Embryonic facial prominence (tissue), 1 donor: ENCODE data around the gene ASH1L.
"Not testable (repeated sequence)": the region's sequence is repeated elsewhere in the genome, so short reads cannot be mapped to it uniquely, and the experiment has no call there.

Source experiments
- DNase-seq: peaks from one replicate; pipeline ENCODE4 v3.0.0-alpha.2; 2016; ENCODE audit errors: extremely low spot score

The ASH1L gene

DNA sequence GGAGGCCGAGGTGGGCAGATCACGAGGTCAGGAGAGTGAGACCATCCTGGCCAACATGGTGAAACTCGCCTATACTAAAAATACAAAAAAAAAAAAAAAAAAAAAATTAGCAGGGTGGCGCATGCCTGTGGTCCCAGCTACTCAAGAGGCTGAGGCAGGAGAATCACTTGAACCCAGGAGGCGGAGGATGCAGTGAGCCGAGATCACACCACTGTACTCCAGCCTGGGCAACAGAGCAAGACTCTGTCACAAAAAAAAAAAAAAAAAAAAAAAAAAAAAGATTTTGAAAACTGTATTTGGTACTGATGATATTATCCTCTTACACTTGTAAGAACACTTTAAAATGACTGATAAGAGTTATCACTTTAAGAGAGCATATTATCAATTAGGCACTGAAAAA lies 74.2 kb downstream of the ASH1L start:
- not testable (repeated sequence) for DNase-seq

DNA sequence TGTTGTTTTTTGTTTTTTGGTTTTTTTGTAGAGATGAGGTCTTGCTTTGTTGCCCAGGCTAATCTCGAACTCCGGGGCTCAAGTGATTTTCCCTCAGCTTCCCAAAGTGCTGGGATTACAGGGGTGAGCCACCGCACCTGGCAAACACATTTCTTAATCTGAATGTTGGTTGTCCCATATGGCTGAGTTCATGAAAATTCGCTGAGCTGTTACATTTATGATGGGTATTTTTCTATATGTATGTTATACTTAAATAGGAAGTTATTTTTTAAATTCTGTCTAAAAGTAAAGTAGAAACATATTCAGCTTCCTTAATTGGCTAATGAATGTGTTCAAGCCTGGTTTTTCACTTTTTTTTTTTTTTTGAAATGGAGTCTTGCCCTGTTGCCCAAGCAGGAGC lies 75.1 kb downstream of the ASH1L start:
- no peak for DNase-seq

DNA sequence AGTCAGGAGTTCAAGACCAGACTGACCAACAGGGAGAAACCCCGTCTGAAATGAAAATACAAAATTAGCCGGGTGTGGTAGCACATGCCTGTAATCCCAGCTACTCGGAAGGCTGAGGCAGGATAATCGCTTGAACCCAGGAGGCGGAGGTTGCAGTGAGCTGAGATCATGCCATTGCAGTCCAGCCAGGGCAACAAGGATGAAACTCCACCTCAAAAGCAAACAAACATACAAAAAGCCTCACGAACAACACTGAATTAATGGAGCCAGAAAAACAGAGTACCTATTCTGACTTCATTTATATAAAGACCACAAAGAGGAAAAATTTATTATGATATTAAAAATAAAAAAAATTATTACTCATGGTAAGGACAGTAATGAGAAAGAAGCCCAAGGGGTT lies 75.7 kb downstream of the ASH1L start:
- not testable (repeated sequence) for DNase-seq

DNA sequence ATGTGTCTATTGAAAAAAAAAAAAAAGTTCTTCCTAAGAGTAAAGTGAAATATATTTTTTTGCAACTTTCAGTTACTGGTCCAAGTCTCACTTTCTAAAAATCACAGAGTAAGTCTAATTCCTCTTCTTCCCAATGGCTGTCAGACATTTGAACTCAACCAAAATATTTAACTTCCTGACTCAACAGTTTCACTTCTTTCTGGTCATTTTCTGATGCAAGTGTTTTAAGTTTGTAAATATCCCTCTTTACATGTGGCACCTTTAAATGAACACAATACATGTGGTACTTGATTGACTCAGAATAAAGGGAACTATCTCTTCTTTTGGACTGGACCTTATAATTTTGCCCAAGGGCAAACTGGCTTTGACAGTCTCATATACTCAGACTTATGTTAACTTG lies 76.7 kb downstream of the ASH1L start:
- no peak for DNase-seq

DNA sequence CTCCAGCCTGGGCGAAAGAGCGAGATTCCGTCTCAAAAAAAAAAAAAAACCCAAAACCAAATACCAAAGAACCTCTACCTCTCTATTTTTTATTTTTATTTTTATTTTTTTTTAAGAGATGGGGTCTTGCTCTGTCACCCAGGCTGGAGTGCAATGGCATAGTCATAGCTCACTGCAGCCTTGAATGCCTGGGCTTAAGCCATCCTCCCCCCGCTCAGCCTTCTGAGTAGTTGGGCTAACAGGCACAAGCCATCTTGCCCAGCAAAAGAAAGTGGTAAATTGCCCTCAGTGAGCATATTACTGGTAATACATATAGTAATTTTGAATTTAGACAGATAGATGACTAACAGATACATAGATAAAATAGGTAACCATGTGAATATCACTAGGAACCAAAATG lies 77.4 kb downstream of the ASH1L start:
- DNase-seq: no peak

DNA sequence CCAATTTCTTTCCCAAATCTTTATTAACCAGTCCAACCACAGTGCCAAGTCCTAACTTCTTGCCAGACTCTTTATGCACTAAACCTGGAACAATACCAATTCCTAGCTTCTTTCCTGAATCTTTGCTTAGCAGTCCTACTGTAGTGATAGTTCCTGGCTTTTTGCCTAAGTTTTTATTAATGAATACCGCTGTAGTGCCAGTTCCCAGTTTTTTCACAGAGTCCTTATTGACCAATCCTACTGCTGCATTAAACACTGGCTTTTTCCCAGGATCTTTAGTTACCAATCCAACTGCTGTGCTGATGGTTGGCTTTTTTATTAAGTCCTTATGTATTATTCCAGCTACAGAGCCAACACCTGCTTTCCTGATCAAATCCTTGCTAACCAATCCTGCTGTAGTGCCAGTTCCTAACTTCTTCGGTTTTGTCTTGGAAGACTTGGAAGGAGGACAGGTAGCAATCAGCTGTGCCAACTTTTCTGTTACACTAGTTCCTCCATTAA lies 80.8 kb downstream of the ASH1L start:
- no peak for DNase-seq

DNA sequence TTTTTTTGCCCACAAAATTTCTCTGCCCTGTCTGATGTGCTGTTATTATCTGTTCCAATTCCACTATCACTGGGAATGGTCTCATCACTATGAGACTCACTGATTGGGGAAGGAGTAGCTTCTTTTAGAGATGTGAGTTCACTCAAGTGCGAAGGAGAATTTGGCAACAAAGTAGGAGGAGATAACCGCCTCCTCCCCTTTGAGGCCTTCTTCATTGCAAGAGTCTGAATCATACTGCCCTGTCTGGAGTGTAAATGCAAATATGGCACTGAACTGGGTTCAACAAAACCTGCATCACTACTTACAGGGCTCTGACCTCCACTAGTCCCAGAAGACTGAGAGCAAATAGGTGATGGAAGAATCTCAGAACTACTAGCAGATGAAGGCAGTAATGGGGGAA lies 83.4 kb downstream of the ASH1L start:
- DNase-seq: no peak

DNA sequence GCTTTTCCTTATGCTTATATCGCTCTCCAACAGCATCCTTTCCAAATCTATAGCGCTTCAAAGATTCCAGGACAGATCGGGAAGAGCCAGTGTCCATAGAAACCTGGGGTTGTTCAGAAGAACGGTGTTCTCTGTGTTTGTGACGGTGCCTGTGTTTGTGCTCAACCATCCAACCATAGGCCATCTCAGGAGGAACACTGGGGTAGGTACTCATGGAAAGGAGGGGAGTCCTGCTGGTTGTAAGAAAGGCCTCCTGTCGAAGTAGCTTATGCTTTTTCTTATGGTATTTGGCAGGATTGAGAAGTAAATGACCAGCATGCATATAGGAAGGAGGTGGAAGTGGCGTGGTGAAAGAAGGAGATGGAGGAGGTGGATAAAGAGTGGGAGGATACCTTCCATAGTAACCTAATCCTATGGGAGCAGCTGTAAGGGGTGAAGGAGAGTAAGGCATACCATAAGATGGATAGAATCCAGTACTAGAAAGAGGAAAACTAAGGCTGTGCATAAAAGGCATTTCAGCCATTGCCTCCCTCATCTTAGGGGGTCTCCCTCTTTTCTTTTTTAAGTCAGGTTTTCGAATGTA lies 84.2 kb downstream of the ASH1L start:
- DNase-seq: no peak

DNA sequence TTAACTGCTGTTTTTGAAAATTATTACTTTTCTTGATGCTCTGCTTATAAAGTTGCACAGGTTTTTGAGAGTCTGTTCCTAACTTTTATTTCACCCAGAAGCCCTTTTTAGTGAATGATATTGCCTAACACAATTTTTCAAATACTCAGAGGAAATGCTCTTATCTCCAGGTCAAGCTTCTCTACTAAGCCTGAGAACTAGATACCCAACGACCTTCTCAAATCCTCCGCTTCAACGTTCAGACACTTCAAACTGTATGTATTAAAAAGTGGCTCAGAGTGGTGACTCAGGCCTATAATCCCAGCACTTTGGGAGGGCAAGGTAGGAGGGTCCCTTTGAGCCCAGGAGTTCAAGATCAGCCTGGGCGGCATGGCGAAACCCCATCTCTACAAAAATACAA lies 88.5 kb downstream of the ASH1L start:
- DNase-seq: no peak

DNA sequence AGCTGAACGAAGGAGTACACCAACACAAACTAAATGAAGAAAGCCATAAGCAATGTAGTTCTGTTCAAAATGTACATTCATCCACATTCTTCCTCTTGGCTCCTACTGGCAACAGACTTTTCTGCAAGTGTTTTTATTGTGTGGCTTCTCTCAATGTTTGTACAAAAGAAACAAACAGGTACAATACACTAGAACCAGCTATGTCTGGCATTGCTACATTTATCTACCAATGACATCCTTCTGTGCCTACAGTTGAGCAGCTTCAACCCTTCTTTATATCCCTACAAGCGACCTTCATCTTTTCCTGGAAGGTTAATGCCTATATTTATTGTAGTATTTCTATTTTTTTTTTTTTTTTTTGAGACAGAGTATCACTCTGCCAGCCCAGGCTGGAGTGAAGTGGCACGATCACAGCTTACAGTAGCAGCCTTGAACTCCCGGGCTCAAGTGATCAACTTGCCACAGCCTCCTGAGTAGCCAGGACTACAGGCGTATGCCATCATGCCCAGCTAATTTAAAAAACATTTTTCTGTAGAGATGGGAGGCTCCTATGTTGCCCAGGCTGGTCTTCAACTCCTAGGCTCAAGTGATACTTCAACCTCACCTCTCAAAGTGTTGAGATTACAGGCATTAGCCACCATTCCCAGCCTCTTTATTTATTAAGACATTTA lies 89.3 kb downstream of the ASH1L start:
- no peak for DNase-seq

DNA sequence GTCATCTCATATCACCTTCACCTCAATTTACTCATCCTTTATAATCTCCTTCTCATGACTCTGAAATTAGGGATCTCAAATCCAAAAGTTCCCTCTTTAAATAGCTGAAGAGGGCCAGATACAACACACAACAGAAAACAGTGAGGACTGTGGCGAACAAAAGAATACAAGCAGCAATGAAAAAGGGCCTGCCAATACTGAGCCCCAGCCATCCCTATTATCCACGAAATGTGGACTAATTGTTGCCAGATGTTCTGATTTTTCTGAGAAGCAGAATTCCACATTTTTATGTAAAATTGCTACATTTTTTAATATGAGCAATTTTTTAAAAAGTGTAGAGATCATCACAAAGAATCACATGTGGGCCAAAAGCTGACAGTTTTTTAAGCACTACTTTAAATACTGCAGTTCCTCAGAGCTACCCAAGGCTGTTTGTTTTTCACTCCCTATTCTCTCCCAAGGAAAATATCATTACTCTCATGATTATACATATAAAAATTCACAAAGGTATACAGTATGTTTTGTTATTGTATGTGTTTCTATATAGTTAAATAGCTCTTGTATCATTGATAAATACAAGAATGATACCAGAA lies 90.0 kb downstream of the ASH1L start:
- DNase-seq: no peak

DNA sequence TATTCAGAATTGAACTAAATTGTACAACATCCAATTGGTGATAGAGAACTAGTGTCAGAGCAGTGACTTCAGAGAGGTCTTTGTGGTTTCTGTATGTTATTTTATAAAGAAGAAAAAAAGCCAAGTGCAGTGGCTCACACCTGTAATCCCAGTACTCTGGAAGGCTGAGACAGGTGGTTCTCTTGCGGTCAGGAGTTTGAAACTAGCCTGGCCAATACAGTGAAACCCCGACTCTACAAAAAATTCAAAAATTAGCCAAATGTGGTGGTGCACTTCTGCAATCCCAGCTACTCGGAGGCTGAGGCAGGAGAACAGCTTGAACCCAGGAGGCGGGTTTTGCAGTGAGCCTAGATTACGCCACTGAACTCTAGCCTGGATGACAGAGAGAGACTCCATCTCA lies 90.7 kb downstream of the ASH1L start:
- no peak for DNase-seq

DNA sequence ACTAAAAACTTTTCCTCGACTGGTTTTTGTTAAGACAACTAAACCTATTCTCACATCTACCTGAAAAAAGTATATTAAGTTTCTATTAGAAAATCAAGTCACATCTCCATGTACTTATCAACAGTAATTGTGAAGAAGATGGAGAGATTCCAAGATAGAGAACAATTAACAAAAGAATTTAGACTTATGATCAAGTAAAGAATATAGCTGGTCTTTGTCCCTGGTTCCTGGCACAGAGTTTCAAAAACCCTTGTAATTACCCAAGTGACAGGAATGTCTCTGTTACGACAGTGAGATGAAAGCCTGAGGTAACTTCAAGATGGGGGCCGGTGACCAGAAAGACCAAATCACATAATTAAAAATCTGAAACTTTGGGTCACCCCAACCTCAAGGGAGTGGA lies 91.6 kb downstream of the ASH1L start:
- DNase-seq: no peak

DNA sequence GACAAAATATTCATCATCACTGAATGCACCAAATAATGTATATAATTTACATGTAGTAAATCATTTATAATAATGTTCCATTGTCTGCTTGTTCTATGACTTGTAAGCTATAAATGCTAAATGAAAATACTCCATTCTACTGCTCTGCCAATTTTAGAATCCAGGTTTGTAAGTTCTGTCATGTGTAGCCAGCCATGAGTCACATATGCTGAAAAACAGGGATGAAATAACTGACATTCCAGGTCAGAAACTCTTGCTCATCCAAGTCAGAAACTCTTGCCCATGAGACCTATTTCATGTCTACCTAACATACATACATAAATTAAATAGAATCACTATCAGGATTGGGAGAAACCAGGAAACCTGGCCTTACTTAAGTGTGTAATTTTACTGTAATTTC lies 95.6 kb downstream of the ASH1L start:
- DNase-seq: no peak

DNA sequence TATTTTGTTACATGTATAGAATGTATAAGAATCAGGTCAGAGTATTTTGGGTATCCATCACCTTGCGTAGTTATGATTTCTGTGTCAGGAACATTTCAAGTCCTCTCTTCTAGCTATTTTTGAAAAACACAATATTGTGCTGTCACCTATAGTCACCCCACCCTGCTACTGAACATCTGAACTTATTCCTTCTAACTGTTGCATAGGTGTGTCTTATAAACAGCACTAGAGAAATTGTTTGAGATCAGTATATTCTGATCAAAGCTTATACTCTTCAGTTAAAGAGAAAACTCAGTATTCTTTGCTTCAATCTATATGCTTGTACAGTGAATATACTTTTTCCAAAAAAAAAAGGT lies 96.0 kb downstream of the ASH1L start:
- DNase-seq: no peak

DNA sequence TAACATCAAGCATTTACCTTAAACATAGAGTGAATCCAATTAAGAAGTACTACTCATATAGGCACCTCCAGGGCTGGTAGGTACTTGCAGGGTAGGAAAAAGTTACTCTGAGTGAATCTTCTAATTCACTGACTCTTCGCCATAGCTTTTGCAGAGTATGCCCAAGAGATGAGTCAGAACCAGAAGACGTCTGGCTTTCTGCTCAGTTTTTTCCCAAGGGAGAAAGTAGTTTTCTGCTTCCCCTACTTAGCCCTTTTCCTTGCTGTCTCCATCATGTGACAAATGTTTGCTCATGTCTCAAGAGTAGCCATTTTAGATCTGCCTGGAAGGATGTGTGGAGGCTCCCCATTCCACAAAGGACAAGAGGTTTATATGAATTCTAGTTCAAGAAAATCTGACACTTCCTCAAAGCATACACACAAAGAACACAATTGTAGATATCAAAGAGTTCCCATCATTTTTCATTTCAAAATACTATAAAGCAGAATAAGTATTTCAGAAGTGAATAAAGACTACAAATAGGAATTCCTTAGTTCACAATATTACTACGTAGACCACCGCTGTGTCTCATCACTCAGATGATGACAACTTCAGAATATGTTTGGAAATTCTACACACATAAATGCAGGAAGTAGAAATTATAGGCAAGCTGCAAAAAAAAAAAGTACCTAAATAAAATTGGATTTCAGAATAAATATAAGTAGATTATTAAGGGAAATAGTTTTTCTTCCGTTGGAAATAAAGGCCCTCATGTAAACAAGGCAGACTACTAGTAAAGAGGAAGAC lies 98.5 kb downstream of the ASH1L start:
- DNase-seq: no peak

DNA sequence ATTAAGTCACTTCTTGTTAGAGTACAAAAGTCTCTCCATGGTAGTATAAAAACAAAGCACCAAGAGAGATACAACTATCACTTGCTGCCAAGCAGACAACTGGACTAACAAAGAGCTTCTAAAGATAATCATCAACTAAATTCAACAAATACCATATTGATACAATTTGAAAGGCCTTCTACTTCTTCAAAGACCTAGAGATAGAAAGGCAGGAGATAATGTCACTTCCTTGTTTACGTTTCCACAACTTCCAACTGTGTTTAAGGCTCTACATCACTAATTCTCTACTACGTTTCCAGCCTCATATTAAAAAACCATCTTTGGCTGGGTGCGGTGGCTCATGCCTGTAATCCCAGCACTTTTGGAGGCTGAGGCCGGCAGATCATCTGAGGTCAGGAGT lies 104.5 kb downstream of the ASH1L start:
- DNase-seq: no peak

DNA sequence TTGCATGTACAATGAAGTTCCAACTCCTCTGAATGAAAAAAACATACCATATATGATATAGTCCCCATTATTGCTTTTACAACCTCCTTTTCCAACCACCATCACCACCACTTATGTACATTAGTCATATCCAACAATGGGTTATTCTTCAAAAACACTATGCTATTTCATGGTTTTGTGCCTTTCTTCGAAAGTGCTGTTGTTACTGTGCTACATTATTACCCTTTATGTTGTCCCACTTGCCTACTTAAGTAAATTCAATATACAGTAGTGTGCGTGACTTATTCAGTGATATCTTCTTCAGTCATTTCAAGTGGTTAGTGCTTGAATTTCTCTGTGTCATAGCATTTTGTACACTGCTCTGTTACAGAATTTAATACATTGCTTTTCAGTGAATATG lies 105.3 kb downstream of the ASH1L start:
- no peak for DNase-seq

DNA sequence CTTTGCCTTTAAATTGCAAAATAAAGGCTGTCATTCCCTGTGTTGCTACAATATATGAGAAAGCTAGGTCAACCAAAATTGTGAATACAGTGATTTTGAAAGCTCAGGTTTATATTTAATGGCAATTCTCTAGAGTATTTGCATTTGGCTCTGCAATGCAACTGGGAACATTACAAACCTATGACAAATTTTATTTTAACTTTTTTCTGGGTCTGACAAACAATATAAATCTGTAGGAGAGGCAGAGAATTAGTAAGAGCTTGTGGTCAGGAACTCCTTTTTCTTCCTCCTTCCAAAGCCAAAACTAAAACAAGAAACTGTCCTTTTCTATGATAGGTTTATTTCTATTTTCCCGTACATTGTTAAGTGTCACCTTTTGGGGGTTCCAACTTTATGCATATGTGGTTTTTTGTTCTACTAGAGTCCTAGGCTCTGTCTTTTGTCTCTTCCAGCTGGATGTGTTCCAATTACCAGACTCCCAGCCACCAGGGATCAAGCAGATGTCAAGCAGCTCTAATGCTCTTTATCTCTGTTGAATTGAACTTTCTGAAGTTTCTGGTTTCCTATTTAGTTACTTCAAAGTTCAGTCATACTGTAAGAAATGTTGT lies 106.9 kb downstream of the ASH1L start:
- DNase-seq: no peak

DNA sequence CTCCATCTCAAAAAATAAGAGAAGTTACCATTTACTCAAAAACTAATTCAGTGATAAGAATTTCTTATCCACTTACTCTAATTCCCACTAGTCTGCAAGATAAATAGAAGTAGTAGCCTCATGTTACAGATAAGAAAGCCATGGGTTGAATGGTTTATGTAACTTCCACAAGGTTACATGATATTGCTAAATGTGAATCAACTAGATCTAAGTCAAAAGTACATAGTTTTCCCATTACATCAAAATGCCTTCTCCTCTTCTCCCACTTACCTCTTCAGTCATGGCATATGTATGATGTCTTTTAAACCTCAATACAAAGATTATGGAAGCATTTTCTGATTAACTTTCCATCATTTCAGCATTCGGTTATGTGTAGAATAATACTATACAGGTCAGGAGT lies 108.5 kb downstream of the ASH1L start:
- no peak for DNase-seq

DNA sequence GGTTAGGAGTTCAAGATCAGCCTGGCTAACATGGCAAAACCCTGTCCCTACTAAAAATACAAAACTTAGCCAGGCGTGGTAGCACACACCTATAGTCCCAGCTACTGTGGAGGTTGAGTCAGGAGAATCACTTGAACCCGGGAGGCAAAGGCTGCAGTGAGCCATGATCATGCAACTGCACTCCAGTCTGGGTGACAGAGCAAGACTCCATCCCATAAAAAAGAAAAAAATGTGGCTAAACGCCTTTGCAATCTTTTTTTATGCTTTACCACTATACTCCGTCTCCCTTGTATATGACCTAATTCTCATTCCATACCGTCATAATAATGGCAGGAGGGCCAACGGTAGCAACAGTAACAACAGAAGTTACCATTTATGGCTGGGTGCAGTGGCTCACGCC lies 109.5 kb downstream of the ASH1L start:
- DNase-seq: no peak

DNA sequence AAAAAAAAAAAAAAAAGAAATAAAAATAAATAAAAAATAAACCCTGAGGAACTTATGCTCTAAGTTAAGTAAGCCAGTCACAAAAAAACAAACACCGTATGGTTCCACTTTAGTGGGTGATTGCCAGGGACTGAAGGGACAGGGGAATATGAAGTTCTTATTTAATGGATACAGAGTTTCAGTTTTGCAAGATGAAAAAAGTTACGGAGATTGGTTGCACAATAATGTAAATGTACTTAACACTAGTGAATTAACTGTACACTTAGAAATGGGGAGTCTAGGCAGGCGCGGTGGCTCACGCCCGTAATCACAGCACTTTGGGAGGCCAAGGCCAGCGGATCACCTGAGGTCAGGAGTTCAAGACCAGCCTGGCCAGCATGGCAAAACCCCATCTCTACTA lies 111.4 kb downstream of the ASH1L start:
- DNase-seq: no peak
